ENCODE results near the gene DYNLL2. TPM values are rescaled to one million over a fixed set of nuclear protein-coding genes. Genes with fewer than 3 reads are reported as not detected.

Gene DYNLL2
- total RNA-seq, 4 donors from 2014 or later, result 12.3 to 26.2 (median 22.7) TPM

GRCh38 chr17:58092101-58092796 lies 9.0 kb downstream of the DYNLL2 start:
- Histone ChIP-seq H3K27me3 (no peaks in the 10 kb centered on the region), H3K4me3 (no peak overlapping the region), H3K4me1 (peaks cover 0 to 9% (median 6%) of the 10 kb centered on the region in 4 donors), H3K36me3 (peaks cover 0 to 38% (median 13%) of the 10 kb centered on the region in 4 donors), H3K27ac (no peak overlapping the region), H3K9me3 (no peaks in the 10 kb centered on the region)
- DNase-seq, result no peak
- WGBS, 2 donors (ENCODE audit: low coverage in 1 of 2), result 77% methylated on average over 4 of the region's 4 CpGs; no CpG with 5 or more reads in 1 of the 2 donors
- TF ChIP-seq CTCF (IDR thresholded peaks at IDR 0.05) (no peak), POLR2AphosphoS5 (IDR thresholded peaks at IDR 0.05) (no peak), POLR2A (IDR thresholded peaks at IDR 0.05) (no peak), EP300 (IDR thresholded peaks at IDR 0.05; ENCODE audit: low read depth) (no peak)
- in situ Hi-C loops (cut with MboI; ENCODE audit: low pct_ligation_motif_present in 1 of 4, low pct_unique_long_range_greater_than_20kb in 1 of 4, low sequenced_read_pairs in 3 of 4), result loop anchor here in 1 of 4 donors (25.0 kb wide), 2 partner anchors 105 to 230 kb away; partner anchors contain the start of genes MRPS23 and VEZF1
- intact Hi-C loops (cut with DNase I; ENCODE audit: low total_unique reads), result no loop called here

GRCh38 chr17:58092797-58093385 lies 9.7 kb downstream of the DYNLL2 start:
- 60 to 67% methylated on average over 4 to 7 of the region's 7 CpGs for WGBS, 2 donors (ENCODE audit: low coverage in 1 of 2)
- H3K27me3 ChIP-seq, result no peaks in the 10 kb centered on the region
- intact Hi-C loops (cut with DNase I; ENCODE audit: low total_unique reads) (no loop called here), in situ Hi-C loops (cut with MboI; ENCODE audit: low pct_ligation_motif_present in 1 of 4, low pct_unique_long_range_greater_than_20kb in 1 of 4, low sequenced_read_pairs in 3 of 4) (loop anchor here in 1 of 4 donors (25.0 kb wide), 2 partner anchors 106 to 231 kb away; partner anchors contain the start of genes MRPS23 and VEZF1)
- no peak for DNase-seq
- H3K4me1 ChIP-seq, result peaks cover 0 to 6% (median 2%) of the 10 kb centered on the region in 4 donors
- no peak overlapping the region for H3K4me3 ChIP-seq
- no peak overlapping the region for H3K27ac ChIP-seq
- peaks cover 0 to 38% (median 13%) of the 10 kb centered on the region in 4 donors for H3K36me3 ChIP-seq
- TF ChIP-seq POLR2A (IDR thresholded peaks at IDR 0.05) (no peak), POLR2AphosphoS5 (IDR thresholded peaks at IDR 0.05) (no peak), CTCF (IDR thresholded peaks at IDR 0.05) (no peak), EP300 (IDR thresholded peaks at IDR 0.05; ENCODE audit: low read depth) (no peak)
- no peaks in the 10 kb centered on the region for H3K9me3 ChIP-seq

- DNase-seq, result no peak
- no peak for TF ChIP-seq CTCF (IDR thresholded peaks at IDR 0.05)
- no peak for TF ChIP-seq EP300 (IDR thresholded peaks at IDR 0.05; ENCODE audit: low read depth)
- TF ChIP-seq POLR2A (IDR thresholded peaks at IDR 0.05), result no peak
- no peak for TF ChIP-seq POLR2AphosphoS5 (IDR thresholded peaks at IDR 0.05)
- WGBS, 2 donors (ENCODE audit: low coverage in 1 of 2), result 86% methylated on average over 4 of the region's 4 CpGs; no CpG with 5 or more reads in 1 of the 2 donors
- intact Hi-C loops (cut with DNase I; ENCODE audit: low total_unique reads) (no loop called here), in situ Hi-C loops (cut with MboI; ENCODE audit: low pct_ligation_motif_present in 1 of 4, low pct_unique_long_range_greater_than_20kb in 1 of 4, low sequenced_read_pairs in 3 of 4) (loop anchor here in 1 of 4 donors (25.0 kb wide), 2 partner anchors 107 to 232 kb away; partner anchors contain the start of genes MRPS23 and VEZF1)
- H3K36me3 ChIP-seq, result peaks cover 0 to 36% (median 13%) of the 10 kb centered on the region in 4 donors
- peaks cover 0 to 3% (median 0%) of the 10 kb centered on the region in 4 donors for H3K4me1 ChIP-seq
- H3K4me3 ChIP-seq, result no peak overlapping the region
- H3K9me3 ChIP-seq, result no peaks in the 10 kb centered on the region
- H3K27me3 ChIP-seq, result no peaks in the 10 kb centered on the region
- H3K27ac ChIP-seq, result no peak overlapping the region
Observed at GRCh38 chr17:58094118-58094517, 10.9 kb downstream of the DYNLL2 start.

GRCh38 chr17:58096892-58097291 lies 13.7 kb downstream of the DYNLL2 start:
- in situ Hi-C loops (cut with MboI; ENCODE audit: low pct_ligation_motif_present in 1 of 4, low pct_unique_long_range_greater_than_20kb in 1 of 4, low sequenced_read_pairs in 3 of 4), result loop anchor here in 1 of 4 donors (25.0 kb wide), 2 partner anchors 110 to 235 kb away; partner anchors contain the start of genes MRPS23 and VEZF1
- Histone ChIP-seq H3K4me3 (no peak overlapping the region), H3K4me1 (no peaks in the 10 kb centered on the region), H3K27ac (no peak overlapping the region), H3K27me3 (no peaks in the 10 kb centered on the region), H3K9me3 (no peaks in the 10 kb centered on the region), H3K36me3 (peaks cover 0 to 19% (median 0%) of the 10 kb centered on the region in 4 donors)
- DNase-seq, result no peak
- WGBS, 2 donors (ENCODE audit: low coverage in 1 of 2), result 75 to 78% methylated on average over 4 of the region's 4 CpGs
- intact Hi-C loops (cut with DNase I; ENCODE audit: low total_unique reads), result no loop called here
- TF ChIP-seq CTCF (IDR thresholded peaks at IDR 0.05) (no peak), POLR2AphosphoS5 (IDR thresholded peaks at IDR 0.05) (no peak), EP300 (IDR thresholded peaks at IDR 0.05; ENCODE audit: low read depth) (no peak), POLR2A (IDR thresholded peaks at IDR 0.05) (no peak)
